K562 (cell line): ENCODE data around the gene COL26A1. TPM values are rescaled to one million over a fixed set of nuclear protein-coding genes. Genes with fewer than 3 reads are reported as not detected.

ENCODE experiments used
- ATAC-seq: fragments of 200-7000 bp; cut with Tn5 transposase; 3 replicates; pipeline ENCODE4 v1.9.1; 2020; ENCODE audit warnings: moderate library complexity
- BruUV-seq: library from RNA; stranded (reverse); fragments of 400-500 nt; replicated peaks from 2 replicates; lab custom pipeline; 2021; lab: Mats Ljungman, UMichigan
- CTCF ChIA-PET: fragments of 300-600 bp; formaldehyde crosslinking; extraction: SDS; loops from one replicate; lab custom pipeline; 2021; ENCODE audit warnings: low intra/inter-chr PET ratio; lab: Yijun Ruan, JAX
- POLR2A ChIA-PET: fragments of 300-600, 350-650 bp; sonication (Branson Sonifier 250); formaldehyde crosslinking; extraction: SDS; loops from one replicate; lab custom pipeline; 2021; ENCODE audit warnings: antibody characterized with exemption, inconsistent platforms; lab: Yijun Ruan, JAX
- DNase-seq, 4 experiments: peaks; one replicate each; pipeline versions ENCODE4 v3.0.0 to v3.0.0-alpha.2; 2011 to 2018; ENCODE audit warnings: low spot score in 3 of 4, mixed read lengths in 3 of 4; ENCODE audit errors: extremely low read depth in 1 of 4
- FAIRE-seq: peaks from 2 replicates; lab custom pipeline; 2011; peaks lifted over from hg19 to GRCh38; lab: Jason Lieb, UNC
- H2AFZ ChIP-seq: 2 replicates; pipeline ENCODE4 v1.6.0; 2011; ENCODE audit warnings: low read depth, low read length, control low read depth, inconsistent platforms
- H3K27ac ChIP-seq: fragments of 200-600 bp; 3 replicates; pipeline ENCODE4 v1.8.0; 2011; ENCODE audit warnings: low read depth, mild to moderate bottlenecking, control low read depth, inconsistent platforms, low read length, moderate library complexity, mixed read lengths; ENCODE audit errors: extremely low read depth
- H3K27me3 ChIP-seq, 2 experiments: fragments of 300-600 bp in 1 of 2; 2 replicates in 1 of 2; 3 replicates in 1 of 2; pipeline versions ENCODE4 v1.6.0 to v1.8.0; 2011; ENCODE audit warnings: inconsistent platforms in 2 of 2, low read length in 2 of 2, mild to moderate bottlenecking in 1 of 2, mixed read lengths in 1 of 2, moderate library complexity in 1 of 2; ENCODE audit not compliant: control insufficient read depth in 2 of 2, insufficient read depth in 2 of 2
- H3K36me3 ChIP-seq: fragments of 300-600 bp; 3 replicates; pipeline ENCODE4 v1.8.0; 2011; ENCODE audit warnings: mild to moderate bottlenecking, low read length, inconsistent platforms; ENCODE audit not compliant: control insufficient read depth, insufficient read depth
- H3K4me1 ChIP-seq, 2 experiments: fragments of 200-600 bp in 1 of 2; replicated peaks in 1 of 2; 2 replicates in 1 of 2; 3 replicates in 1 of 2; pipeline versions ENCODE4 v1.5.1 to v1.8.0; 2011; ENCODE audit warnings: inconsistent platforms in 2 of 2, low read length in 2 of 2, mild to moderate bottlenecking in 1 of 2, mixed read lengths in 1 of 2, moderate library complexity in 1 of 2; ENCODE audit not compliant: control insufficient read depth in 2 of 2, insufficient read depth in 2 of 2
- H3K4me2 ChIP-seq: 2 replicates; pipeline ENCODE4 v1.6.1; 2011; ENCODE audit warnings: low read length, control low read depth, inconsistent platforms, mixed read lengths; ENCODE audit not compliant: insufficient read depth
- H3K4me3 ChIP-seq: fragments of 200-600 bp; sonication (generic), shearing (Covaris generic); 2 replicates; pipeline ENCODE4 v1.5.1; 2016; ENCODE audit warnings: control low read depth, inconsistent platforms
- H3K79me2 ChIP-seq: fragments of 200-600 bp; 3 replicates; pipeline ENCODE4 v1.8.0; 2011; ENCODE audit warnings: low read length, inconsistent platforms; ENCODE audit not compliant: control insufficient read depth, insufficient read depth
- H3K9ac ChIP-seq, 2 experiments: 2 replicates each; pipeline versions ENCODE4 v1.6.0 to v1.6.1; 2011; ENCODE audit warnings: low read depth in 2 of 2, low read length in 2 of 2, control low read depth in 1 of 2, inconsistent platforms in 1 of 2, mild to moderate bottlenecking in 1 of 2, mixed read lengths in 1 of 2; ENCODE audit not compliant: insufficient read depth in 1 of 2
- H3K9me1 ChIP-seq: one replicate; pipeline ENCODE4 v1.6.0; 2011; ENCODE audit warnings: inconsistent platforms, mild to moderate bottlenecking, low read length, moderate library complexity; ENCODE audit not compliant: control insufficient read depth, insufficient read depth
- H3K9me3 ChIP-seq: replicated peaks from 2 replicates; pipeline ENCODE4 v1.5.1; 2011; ENCODE audit warnings: low read depth, low read length, inconsistent platforms; ENCODE audit not compliant: control insufficient read depth, insufficient read depth
- H4K20me1 ChIP-seq: replicated peaks from 2 replicates; pipeline ENCODE4 v1.6.1; 2011; ENCODE audit warnings: low read length, inconsistent platforms, mixed read lengths; ENCODE audit not compliant: control insufficient read depth, insufficient read depth
- MCM2 ChIP-seq: fragments of 450-650 bp; IDR thresholded peaks from 2 replicates; pipeline ENCODE4 v1.6.1; 2017; ENCODE audit warnings: low read depth, mild to moderate bottlenecking
- POU5F1 ChIP-seq: fragments of 150-350 bp; IDR thresholded peaks from 2 replicates; pipeline ENCODE4 v1.6.1; 2014; ENCODE audit warnings: borderline replicate concordance, low read length, low read depth, mild to moderate bottlenecking; ENCODE audit not compliant: partially characterized antibody
- RBM25 ChIP-seq: fragments of 200-400 bp; formaldehyde crosslinking; IDR thresholded peaks from 2 replicates; pipeline ENCODE4 v1.6.1; 2018; ENCODE audit warnings: low read length, low read depth, moderate library complexity; ENCODE audit not compliant: severe bottlenecking
- ZFP36 ChIP-seq: fragments of 150-350 bp; IDR thresholded peaks from 2 replicates; pipeline ENCODE4 v1.6.1; 2018; ENCODE audit warnings: low read length, low read depth; ENCODE audit not compliant: partially characterized antibody
- ZNF436 ChIP-seq: fragments of 250-450, 450-650 bp; sonication (Bioruptor Pico); formaldehyde crosslinking; IDR thresholded peaks from 2 replicates; pipeline ENCODE4 v1.7.0; 2020; ENCODE audit warnings: mild to moderate bottlenecking
- WGBS: fragments of 100-300 bp; shearing (Covaris generic); methylation state at CpG from one replicate; pipeline ENCODE4 v1.1.6; 2016; ENCODE audit warnings: low coverage, mixed read lengths; ENCODE audit not compliant: insufficient coverage; ENCODE audit errors: missing lambda C conversion rate; 5-methylcytosine and 5-hydroxymethylcytosine counted together
- in situ Hi-C: fragments of 300-500 bp; cut with MboI; formaldehyde crosslinking; loops from 4 replicates; pipeline ENCODE4 v1.15.0; 2018; ENCODE audit warnings: inconsistent platforms, mixed read lengths
- intact Hi-C: fragments of 100-400 bp; cut with micrococcal nuclease; formaldehyde crosslinking; loops from 2 replicates; pipeline ENCODE4 v1.14.2; 2022
- polyA plus RNA-seq, 8 experiments: library from polyadenylated mRNA; depleted of rRNA in 4 of 8; stranded (reverse) in 5 of 8; unstranded in 3 of 8; fragments of >200 nt; fragmentation: Nextera tagmentation in 2 of 8; fragmentation: Illumina TruSeq in 1 of 8; extraction: Ambion mirVana in 2 of 8; extraction: Trizol in 1 of 8; gene quantifications; 2 replicates each; pipeline versions ENCODE4 v1.2.1 to v1.2.3, GENCODE V29; 2011 to 2014; ENCODE audit warnings: inconsistent platforms in 1 of 8, missing spikeins in 1 of 8
- total RNA-seq, 7 experiments: library from RNA; depleted of rRNA in 6 of 7; stranded (reverse); fragments of >200 nt in 6 of 7; fragmentation: Illumina TruSeq in 2 of 7; extraction: Trizol in 2 of 7; gene quantifications; 2 replicates each; pipeline versions ENCODE4 v1.2.1 to v1.2.3, GENCODE V29; 2011 to 2021; ENCODE audit warnings: low replicate concordance in 1 of 7

COL26A1 gene
- total and polyA plus RNA-seq, 9 of the 15 experiments (the other 6 are each of a cell fraction or from before 2014, with no cell fraction given) = 0.04 to 0.39 (median 0.07) TPM; not detected in 5

DNA sequence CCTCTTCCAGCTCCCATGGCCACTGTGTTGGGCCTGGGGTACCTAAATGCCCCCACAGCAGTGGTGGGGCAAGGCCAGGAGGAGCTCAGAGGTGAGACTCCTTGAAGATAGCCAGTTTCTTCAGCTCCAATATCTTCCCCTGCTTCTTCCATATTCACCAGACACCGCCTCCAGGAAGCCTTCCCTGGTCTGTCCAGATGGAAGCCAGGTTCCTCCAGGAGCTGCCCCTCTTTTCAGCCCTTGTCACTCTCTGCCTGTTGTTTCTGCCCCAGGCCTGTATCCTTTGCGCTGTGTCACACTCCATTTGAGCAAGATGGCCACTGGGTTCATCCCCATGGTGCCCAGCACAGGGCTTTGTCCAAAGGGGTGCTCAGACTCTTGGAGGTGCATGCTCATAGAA is 138.7 kb downstream of the COL26A1 start:
- H3K79me2 ChIP-seq = no peaks in the 10 kb centered on the region
- H4K20me1 ChIP-seq = peaks cover 2% of the 10 kb centered on the region; the same call in 1 of the 2 replicates
- ChIA-PET POLR2A (no interaction called here), CTCF (no interaction called here)
- H3K9ac ChIP-seq = no peak overlapping the region
- TF ChIP-seq ZNF436 (CRISPR knock-in tag) = peak; percentile 51; the same call in 1 of the 2 replicates
- TF ChIP-seq ZFP36 = peak; percentile 94
- TF ChIP-seq POU5F1 = no peak
- TF ChIP-seq RBM25 = peak; percentile 51
- no peaks in the 10 kb centered on the region for H3K4me1 ChIP-seq
- ATAC-seq (no peak), FAIRE-seq (no peak), DNase-seq (no peak)
- peaks cover 37 to 82% of the 10 kb centered on the region in 2 experiments for H3K27me3 ChIP-seq
- no peaks in the 10 kb centered on the region for H3K9me3 ChIP-seq
- H3K27ac ChIP-seq = no peak overlapping the region; the same call in 2 of the 3 replicates
- BruUV-seq = no TSS peak
- H3K36me3 ChIP-seq = no peaks in the 10 kb centered on the region
- no peaks in the 10 kb centered on the region for H3K9me1 ChIP-seq
- H3K4me2 ChIP-seq = no peak overlapping the region
- no peak overlapping the region for H2AFZ ChIP-seq
- intact Hi-C loops (no loop called here), in situ Hi-C loops (no loop called here)
- no peak overlapping the region for H3K4me3 ChIP-seq
- 10% methylated on average over 2 of the region's 2 CpGs for WGBS

DNA sequence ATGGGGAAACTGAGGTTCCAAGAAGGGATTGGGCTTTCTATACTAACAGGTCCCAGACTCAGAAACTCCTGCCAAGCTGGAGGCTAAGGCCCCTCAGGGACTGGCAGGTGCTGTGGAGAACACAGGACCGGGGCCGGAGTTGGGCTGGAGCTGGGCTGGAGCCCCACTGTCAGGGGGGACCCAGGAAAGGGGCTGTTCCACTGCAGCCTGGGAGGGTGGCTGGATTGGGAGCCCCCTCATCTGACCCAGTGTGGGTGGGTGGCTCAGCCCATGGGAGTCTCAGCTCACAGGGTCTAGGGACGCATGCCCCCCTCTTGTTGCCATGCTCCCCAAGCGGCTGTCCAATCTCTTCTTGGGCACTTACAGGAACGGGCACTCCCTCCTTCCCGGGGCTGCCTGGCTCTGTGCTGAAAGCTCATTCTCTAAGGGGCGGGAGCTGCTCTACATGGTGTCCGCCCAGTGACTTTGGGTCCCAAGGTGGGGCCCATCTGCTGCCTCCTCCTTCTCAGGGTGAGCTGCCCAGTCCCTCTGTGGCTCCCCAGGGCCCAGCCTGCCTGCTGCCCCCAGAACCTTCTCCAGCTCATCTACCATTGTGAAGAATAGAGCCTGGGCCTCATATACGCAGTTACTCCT is 139.9 kb downstream of the COL26A1 start:
- no peak overlapping the region for H3K4me3 ChIP-seq
- no peak for DNase-seq
- no peak for TF ChIP-seq MCM2
- no peak overlapping the region for H3K9ac ChIP-seq
- ChIA-PET CTCF (interaction anchor here (0.6 kb wide), 1 partner anchor 485 kb away, joined by 3 read pairs; no protein-coding TSS in a partner anchor), POLR2A (interaction anchor here (0.6 to 1.4 kb wide), 3 partner anchors 17 to 243 kb away, joined by 3 to 4 read pairs (median 4); no protein-coding TSS in a partner anchor)
- no peaks in the 10 kb centered on the region for H3K4me1 ChIP-seq
- H3K79me2 ChIP-seq = no peaks in the 10 kb centered on the region
- H3K36me3 ChIP-seq = no peaks in the 10 kb centered on the region
- intact Hi-C loops = no loop called here
- H3K9me1 ChIP-seq = no peaks in the 10 kb centered on the region
- in situ Hi-C loops = no loop called here
- H3K4me2 ChIP-seq = no peak overlapping the region
- no TSS peak for BruUV-seq
- no peaks in the 10 kb centered on the region for H3K9me3 ChIP-seq
- H4K20me1 ChIP-seq = peaks cover 2% of the 10 kb centered on the region; the same call in 1 of the 2 replicates
- no peak overlapping the region for H3K27ac ChIP-seq
- no peak for ATAC-seq
- WGBS = 0% methylated on average over 9 of the region's 9 CpGs
- H2AFZ ChIP-seq = no peak overlapping the region
- H3K27me3 ChIP-seq = peaks cover 34 to 85% of the 10 kb centered on the region in 2 experiments
- FAIRE-seq = no peak
